ENCODE measurements around the gene TSGA10IP. TPM values are rescaled to one million over a fixed set of nuclear protein-coding genes. Genes with fewer than 3 reads are reported as not detected.

The TSGA10IP gene
- total RNA-seq, 1 donor from 2014 or later: not detected

DNA sequence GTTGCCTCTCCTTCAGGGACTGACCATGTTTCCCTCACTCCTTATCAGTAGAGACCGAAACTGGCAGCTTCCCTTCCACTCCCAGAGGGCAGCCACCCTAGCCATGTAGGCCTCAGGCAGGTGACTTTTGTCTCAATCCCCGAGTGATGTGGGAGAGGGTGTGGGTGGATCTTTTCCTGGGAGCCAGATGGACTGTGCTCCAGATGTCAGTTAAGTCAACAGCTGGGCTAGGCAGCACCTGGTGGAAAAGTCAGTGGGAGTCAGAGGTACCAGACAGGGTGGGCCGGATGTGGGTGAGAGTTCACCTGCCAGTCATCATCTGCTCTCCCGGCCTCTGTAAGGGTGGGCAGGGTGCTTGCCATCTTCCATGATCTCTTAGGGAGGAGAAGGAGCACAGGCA is 58.9 kb downstream of the TSGA10IP start:
- no peak for DNase-seq (ENCODE audit: low read depth)

GRCh38 chr11:66006134-66006890 is 61.0 kb downstream of the TSGA10IP start:
- DNase-seq (ENCODE audit: low read depth): no peak

DNA sequence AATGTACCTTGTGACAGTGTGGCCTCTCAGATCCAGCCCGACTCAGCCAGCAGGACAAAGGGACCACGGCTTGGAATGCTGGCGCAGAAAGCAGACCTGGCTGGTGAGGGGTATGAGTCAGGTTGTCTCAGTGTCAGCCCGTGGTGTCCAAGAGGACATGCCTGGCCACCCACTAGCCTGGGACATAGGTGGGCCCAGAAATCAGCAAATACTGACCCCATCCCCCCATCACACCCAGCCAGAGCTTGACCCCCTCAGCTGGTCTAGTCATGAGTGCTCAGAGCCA is 61.6 kb downstream of the TSGA10IP start:
- DNase-seq (ENCODE audit: low read depth): no peak

- DNase-seq (ENCODE audit: low read depth): no peak
Observed at GRCh38 chr11:66007201-66007634, 61.9 kb downstream of the TSGA10IP start.

DNA sequence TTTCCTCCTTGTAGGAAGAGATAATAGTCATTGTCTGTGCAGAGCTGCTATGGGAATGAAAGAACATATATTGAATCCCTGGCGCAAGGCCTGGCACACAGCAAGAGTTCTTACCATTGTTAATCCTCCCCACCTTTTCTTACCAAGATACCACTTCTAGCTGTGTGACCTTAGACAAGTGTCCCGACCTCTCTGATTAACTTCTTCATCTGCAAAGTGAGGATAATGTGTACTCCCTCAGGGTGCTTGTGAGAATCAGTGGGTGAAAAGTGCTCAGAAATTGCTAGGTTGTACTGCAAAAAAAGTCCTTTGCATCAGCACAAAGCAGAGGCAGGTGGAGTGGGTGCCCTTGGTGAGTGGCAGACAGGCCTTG is 62.8 kb downstream of the TSGA10IP start:
- no peak for DNase-seq (ENCODE audit: low read depth)

DNA sequence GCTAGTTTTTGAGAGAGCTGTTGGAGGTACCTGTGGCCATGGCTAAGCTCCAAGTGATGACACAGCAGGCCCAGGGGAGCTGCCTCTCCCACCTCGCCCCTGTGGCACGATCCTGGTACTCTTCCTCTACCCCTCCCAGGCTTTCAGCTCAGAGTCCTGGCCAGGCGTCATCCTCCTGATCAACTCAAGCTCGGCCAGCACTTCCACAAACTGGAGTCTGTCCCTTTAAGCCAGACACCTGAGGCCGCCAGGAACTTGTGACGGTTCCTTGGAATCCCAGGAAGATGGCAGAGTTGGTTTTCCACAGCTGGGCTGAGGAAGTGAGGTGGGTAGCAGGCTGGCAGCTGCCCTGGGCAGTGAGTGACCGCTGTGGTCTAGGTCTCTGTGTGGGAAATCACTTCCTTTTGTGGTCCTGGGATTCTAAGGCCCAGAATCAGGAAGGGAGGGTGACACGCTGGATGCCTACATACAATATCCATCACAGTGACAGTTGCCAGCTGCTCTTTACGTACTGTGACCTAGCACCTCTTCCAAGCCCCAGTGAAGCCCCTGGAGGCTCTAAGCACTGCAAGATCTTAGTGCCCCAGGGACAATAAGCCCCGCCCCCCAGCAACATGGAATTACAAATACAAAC is 63.3 kb downstream of the TSGA10IP start:
- peak; percentile 10 for DNase-seq (ENCODE audit: low read depth)

Other genes starting within 250 kb of the TSGA10IP start
- gene KAT5, start 233.2 kb upstream of the TSGA10IP start, total RNA-seq: 29.5 and 33.7 TPM in 2 replicates
- 17.2 and 21.5 TPM in 2 replicates for gene RNASEH2C, start 224.7 kb upstream of the TSGA10IP start, total RNA-seq
- 10.6 and 17.2 TPM in 2 replicates for gene AP5B1, start 164.5 kb upstream of the TSGA10IP start, total RNA-seq
- gene OVOL1, start 158.4 kb upstream of the TSGA10IP start, total RNA-seq: 0.20 and 5.2 TPM in 2 replicates
- 0.40 TPM in 1 of 2 replicates, not detected in the other for gene SNX32, start 111.5 kb upstream of the TSGA10IP start, total RNA-seq
- 1,035 and 1,160 TPM in 2 replicates for gene CFL1, start 87.3 kb upstream of the TSGA10IP start, total RNA-seq
- 37.0 and 52.4 TPM in 2 replicates for gene MUS81, start 85.0 kb upstream of the TSGA10IP start, total RNA-seq
- 18.9 and 35.0 TPM in 2 replicates for gene EFEMP2, start 72.7 kb upstream of the TSGA10IP start, total RNA-seq
- 0.35 TPM in 1 of 2 replicates, not detected in the other for gene CTSW, start 65.6 kb upstream of the TSGA10IP start, total RNA-seq
- gene FIBP, start 57.0 kb upstream of the TSGA10IP start, total RNA-seq: 96.8 and 192 TPM in 2 replicates
- 10.0 and 13.5 TPM in 2 replicates for gene CCDC85B, start 54.8 kb upstream of the TSGA10IP start, total RNA-seq
- 4.2 and 9.7 TPM in 2 replicates for gene FOSL1, start 45.1 kb upstream of the TSGA10IP start, total RNA-seq
- gene C11orf68, start 26.4 kb upstream of the TSGA10IP start, total RNA-seq: 6.9 and 15.7 TPM in 2 replicates
- 54.2 and 117 TPM in 2 replicates for gene DRAP1, start 26.1 kb upstream of the TSGA10IP start, total RNA-seq
- 10.8 and 43.3 TPM in 2 replicates for gene SART1, start 16.3 kb downstream of the TSGA10IP start, total RNA-seq
- 38.0 and 39.0 TPM in 2 replicates for gene EIF1AD, start 56.7 kb downstream of the TSGA10IP start, total RNA-seq
- 10.6 and 14.3 TPM in 2 replicates for gene BANF1, start 57.0 kb downstream of the TSGA10IP start, total RNA-seq
- gene CST6, start 66.5 kb downstream of the TSGA10IP start, total RNA-seq: 2.3 and 140 TPM in 2 replicates
- 0.65 TPM in 1 of 2 replicates, not detected in the other for gene CATSPER1, start 81.0 kb downstream of the TSGA10IP start, total RNA-seq
- gene GAL3ST3, start 103.7 kb downstream of the TSGA10IP start, total RNA-seq: 0.87 and 1.8 TPM in 2 replicates
- gene SF3B2, start 106.9 kb downstream of the TSGA10IP start, total RNA-seq: 122 and 141 TPM in 2 replicates
- gene PACS1, start 124.8 kb downstream of the TSGA10IP start, total RNA-seq: 19.4 and 61.2 TPM in 2 replicates

All from renal cortical epithelial cell (primary cell).